B cell (primary cell): ENCODE data around the gene AGXT2.

ENCODE experiments used
- CTCF ChIP-seq: fragments of 200-600 bp; IDR thresholded peaks from one replicate; pipeline ENCODE4 v1.8.0; 2022; ENCODE audit warnings: antibody characterized with exemption, mild to moderate bottlenecking
- EZH2 ChIP-seq: IDR thresholded peaks from 2 replicates; pipeline ENCODE4 v1.6.1; 2012; ENCODE audit warnings: borderline replicate concordance, low read depth, mild to moderate bottlenecking, moderate library complexity, low read length; ENCODE audit not compliant: insufficient read depth, poor library complexity, severe bottlenecking

GRCh38 chr5:35046774-35047173 lies 975 bp downstream of the AGXT2 start:
- TF ChIP-seq CTCF: no peak
- TF ChIP-seq EZH2: no peak
